A673 (cell line): ENCODE data around the gene TRERF1.

Experiments
- CTCF ChIP-seq: fragments of 300-800, 200-600 bp; sonication (generic); conservative IDR thresholded peaks from 2 replicates; pipeline ENCODE4 v1.5.1; 2017; ENCODE audit warnings: low read depth, mild to moderate bottlenecking, antibody characterized with exemption, low read length, moderate library complexity, mixed read lengths
- EZH2 ChIP-seq: fragments of 200-600 bp; sonication (generic); IDR thresholded peaks from 2 replicates; pipeline ENCODE4 v1.6.1; 2017; ENCODE audit warnings: borderline replicate concordance, low read depth, mild to moderate bottlenecking, mixed read lengths, antibody characterized with exemption, low read length; ENCODE audit not compliant: poor library complexity, severe bottlenecking

GRCh38 chr6:42366011-42366705, 85.6 kb downstream of the TRERF1 start:
- no peak for TF ChIP-seq CTCF
- TF ChIP-seq EZH2 = no peak
